ENCODE measurements around the gene TMEM217.
"Not testable (repeated sequence)": the region's sequence is repeated elsewhere in the genome, so short reads cannot be mapped to it uniquely, and the experiment has no call there.

The TMEM217 gene

DNA sequence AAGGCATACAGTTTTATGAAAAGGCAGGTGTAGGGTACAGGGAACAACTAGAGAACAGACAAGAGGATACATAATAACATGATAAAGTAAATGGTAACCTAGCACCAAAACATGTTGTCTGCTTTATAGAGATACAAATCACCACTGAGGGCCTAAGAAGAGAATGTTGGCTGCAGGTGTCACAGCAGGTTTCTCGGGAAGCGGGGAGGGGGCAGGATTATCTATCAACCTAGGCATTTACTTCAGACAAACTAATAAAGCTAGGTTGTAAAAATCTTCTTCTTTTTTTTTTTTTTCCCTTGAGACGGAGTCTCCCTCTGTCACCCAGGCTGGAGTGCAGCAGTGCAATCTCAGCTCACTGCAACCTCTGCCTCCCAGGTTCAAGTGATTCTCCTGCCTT is 65.3 kb downstream of the TMEM217 start:
- no peak for DNase-seq (ENCODE audit: low spot score)
- TF ChIP-seq, protein P1, sequence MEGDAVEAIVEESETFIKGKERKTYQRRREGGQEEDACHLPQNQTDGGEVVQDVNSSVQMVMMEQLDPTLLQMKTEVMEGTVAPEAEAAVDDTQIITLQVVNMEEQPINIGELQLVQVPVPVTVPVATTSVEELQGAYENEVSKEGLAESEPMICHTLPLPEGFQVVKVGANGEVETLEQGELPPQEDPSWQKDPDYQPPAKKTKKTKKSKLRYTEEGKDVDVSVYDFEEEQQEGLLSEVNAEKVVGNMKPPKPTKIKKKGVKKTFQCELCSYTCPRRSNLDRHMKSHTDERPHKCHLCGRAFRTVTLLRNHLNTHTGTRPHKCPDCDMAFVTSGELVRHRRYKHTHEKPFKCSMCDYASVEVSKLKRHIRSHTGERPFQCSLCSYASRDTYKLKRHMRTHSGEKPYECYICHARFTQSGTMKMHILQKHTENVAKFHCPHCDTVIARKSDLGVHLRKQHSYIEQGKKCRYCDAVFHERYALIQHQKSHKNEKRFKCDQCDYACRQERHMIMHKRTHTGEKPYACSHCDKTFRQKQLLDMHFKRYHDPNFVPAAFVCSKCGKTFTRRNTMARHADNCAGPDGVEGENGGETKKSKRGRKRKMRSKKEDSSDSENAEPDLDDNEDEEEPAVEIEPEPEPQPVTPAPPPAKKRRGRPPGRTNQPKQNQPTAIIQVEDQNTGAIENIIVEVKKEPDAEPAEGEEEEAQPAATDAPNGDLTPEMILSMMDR (conservative IDR thresholded peaks at IDR 0.05; ENCODE audit: low read depth) = no peak
- POLR2A ChIA-PET (ENCODE audit: low non-redundant PET) = interaction anchor here (0.6 kb wide), 1 partner anchor 239 kb away, joined by 6 read pairs; no protein-coding TSS in a partner anchor
- CTCF ChIA-PET = interaction anchor here (1.0 kb wide), 1 partner anchor 15 kb away, joined by 4 read pairs; no protein-coding TSS in a partner anchor
- no peak overlapping the region for H3K27ac ChIP-seq

- TF ChIP-seq, protein P1 (conservative IDR thresholded peaks at IDR 0.05; ENCODE audit: low read depth) = no peak
- H3K27ac ChIP-seq = no peak overlapping the region
- ChIA-PET POLR2A (ENCODE audit: low non-redundant PET) (interaction anchor here (0.6 kb wide), 1 partner anchor 11 kb away, joined by 3 read pairs; no protein-coding TSS in a partner anchor), CTCF (interaction anchor here (0.6 to 1.1 kb wide), 5 partner anchors 15 to 1473 kb away, joined by 3 to 7 read pairs (median 5); no protein-coding TSS in a partner anchor)
- no peak for DNase-seq (ENCODE audit: low spot score)
Measured at GRCh38 chr6:37190159-37190535, 67.8 kb downstream of the TMEM217 start.

- POLR2A ChIA-PET (ENCODE audit: low non-redundant PET) = no interaction called here
- CTCF ChIA-PET = interaction anchor here (0.9 to 1.1 kb wide), 2 partner anchors 17 to 138 kb away, joined by 6 to 7 read pairs; no protein-coding TSS in a partner anchor
- TF ChIP-seq, protein P1 (conservative IDR thresholded peaks at IDR 0.05; ENCODE audit: low read depth) = no peak
- no peak overlapping the region for H3K27ac ChIP-seq
- DNase-seq (ENCODE audit: low spot score) = no peak
Measured at GRCh38 chr6:37188962-37189510, 68.9 kb downstream of the TMEM217 start.

GRCh38 chr6:37187321-37188022 is 70.5 kb downstream of the TMEM217 start:
- POLR2A ChIA-PET (ENCODE audit: low non-redundant PET) = no interaction called here
- no peak overlapping the region for H3K27ac ChIP-seq
- CTCF ChIA-PET = no interaction called here
- DNase-seq (ENCODE audit: low spot score) = no peak
- TF ChIP-seq, protein P1 (conservative IDR thresholded peaks at IDR 0.05; ENCODE audit: low read depth) = no peak

DNA sequence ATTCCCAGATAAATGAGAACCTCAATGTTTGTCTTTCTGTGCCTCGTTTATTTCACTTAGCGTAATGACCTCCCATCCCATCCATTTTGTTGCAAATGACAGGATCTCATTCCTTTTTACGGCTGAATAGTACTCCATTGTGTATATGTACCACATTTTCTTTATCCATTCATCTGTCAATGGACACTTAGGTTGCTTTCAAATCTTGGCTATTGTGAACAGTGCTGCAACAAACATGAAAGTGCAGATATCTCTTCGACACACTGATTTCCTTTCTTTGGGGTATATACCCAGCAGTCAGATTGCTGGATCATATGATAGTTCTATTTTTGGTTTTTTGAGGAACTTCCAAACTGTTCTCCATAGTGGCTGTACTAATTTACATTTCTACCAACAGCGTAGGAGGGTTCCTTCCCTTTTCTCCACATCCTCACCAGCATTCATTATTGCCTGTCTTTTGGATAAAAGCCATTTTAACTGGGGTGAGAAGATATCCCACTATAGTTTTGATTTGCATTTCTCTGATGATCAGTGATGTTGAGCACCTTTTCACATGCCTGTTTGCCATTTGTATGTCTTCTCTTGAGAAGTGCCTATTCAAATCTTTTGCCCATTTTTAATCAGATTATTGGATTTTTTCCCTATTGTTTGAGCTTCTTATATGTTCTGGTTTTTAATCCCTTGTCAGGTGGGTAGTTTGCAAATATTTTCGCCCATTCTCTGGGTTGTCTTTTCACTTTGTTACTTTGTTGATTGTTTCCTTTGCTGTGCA is 71.8 kb downstream of the TMEM217 start:
- H3K27ac ChIP-seq; DNase-seq (ENCODE audit: low spot score); POLR2A ChIA-PET (ENCODE audit: low non-redundant PET): not testable (repeated sequence)
- CTCF ChIA-PET = interaction anchor here (0.7 kb wide), 1 partner anchor 86 kb away, joined by 4 read pairs; no protein-coding TSS in a partner anchor

DNA sequence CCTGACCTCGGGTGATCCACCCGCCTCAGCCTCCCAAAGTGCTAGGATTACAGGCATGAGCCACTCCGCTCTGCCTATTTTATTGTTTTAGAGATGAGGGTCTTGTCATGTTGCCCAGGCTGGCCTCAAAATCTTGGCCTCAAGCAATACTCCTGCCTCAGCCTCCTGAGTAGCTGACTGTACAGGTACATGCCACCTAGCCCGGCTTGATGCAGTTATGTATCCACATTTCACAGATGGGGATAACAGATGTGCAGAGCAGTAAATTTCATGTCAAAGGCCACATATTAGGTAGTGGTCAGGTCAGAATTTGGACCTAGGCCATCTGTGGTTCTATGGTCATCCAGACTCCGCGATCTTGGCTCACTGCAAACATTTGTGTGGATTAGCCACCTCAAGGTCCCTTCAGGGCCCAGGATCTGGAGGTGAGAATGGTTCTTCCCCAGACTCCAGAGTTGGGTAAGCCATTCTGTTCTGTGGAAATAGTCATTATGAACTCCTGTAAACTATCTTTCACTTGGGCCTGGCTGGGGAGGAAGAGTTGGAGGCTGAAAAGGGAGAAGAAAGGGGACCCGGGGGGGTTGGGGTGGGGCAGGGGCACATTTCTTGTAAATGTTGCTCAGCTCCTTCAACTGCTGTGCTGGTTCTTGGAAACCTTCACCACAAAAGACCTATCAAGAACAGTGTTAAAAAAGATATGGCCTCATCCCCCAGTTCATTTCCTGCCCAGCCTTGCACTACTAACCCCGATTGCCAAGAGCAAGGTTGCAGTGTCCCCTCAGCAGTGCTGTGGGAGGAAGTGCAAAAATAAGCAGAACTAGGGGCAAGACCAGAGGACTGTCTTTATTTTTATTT is 75.0 kb downstream of the TMEM217 start:
- TF ChIP-seq, protein P1 (conservative IDR thresholded peaks at IDR 0.05; ENCODE audit: low read depth) = no peak
- ChIA-PET POLR2A (ENCODE audit: low non-redundant PET) (no interaction called here), CTCF (no interaction called here)
- H3K27ac ChIP-seq = no peak overlapping the region
- no peak for DNase-seq (ENCODE audit: low spot score)

DNA sequence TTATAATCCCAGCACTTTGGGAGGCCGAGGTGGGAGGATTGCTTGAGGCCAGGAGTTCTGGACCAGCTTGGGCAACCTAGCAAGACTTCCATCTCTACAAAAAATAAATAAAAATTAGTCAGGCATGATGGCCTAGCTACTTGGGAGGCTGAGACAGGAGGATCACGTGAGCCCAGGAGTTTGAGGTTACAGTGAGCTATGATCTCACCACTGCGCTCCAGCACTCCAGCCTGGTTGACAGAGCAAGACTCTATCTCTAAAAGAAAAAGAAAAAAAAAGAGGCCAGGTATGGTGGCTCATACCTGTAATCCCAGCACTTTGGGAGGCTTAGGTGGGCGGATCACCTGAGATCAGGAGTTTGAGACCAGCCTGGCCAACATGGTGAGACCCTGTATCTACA is 77.3 kb downstream of the TMEM217 start:
- CTCF ChIA-PET; POLR2A ChIA-PET (ENCODE audit: low non-redundant PET); H3K27ac ChIP-seq; DNase-seq (ENCODE audit: low spot score): not testable (repeated sequence)

Measured in RWPE1 (cell line).